Activated CD4-positive, alpha-beta T cell treated with anti-CD3 and anti-CD28 coated beads for 4 hours (primary cell): Measurements from ENCODE around the gene KRT10.
"Not testable (repeated sequence)": the region's sequence is repeated elsewhere in the genome, so short reads cannot be mapped to it uniquely, and the experiment has no call there.

Experiments used
- DNase-seq, 2 donors: peaks; one replicate each; pipeline ENCODE4 v3.0.0-alpha.2; 2020

The KRT10 gene

DNA sequence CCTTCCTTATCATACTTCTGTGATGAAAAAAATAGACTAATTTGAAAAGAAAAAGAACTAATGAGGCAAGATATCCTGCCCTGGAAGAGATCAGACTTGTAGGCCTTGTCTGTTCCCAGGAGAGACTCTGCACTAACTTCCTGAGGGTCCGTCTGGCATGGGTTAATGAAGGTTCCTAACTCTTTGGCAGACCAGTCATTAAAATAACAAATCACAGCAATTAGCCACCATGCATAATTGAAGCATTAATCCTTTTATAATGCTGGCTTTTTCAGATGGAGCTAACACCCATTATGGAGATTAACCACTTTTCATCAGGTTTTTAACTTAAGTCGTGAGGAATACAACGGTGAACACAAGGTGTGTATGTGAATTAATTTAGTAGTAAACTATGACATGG lies 10.4 kb upstream of the KRT10 start:
- no peak for DNase-seq

DNA sequence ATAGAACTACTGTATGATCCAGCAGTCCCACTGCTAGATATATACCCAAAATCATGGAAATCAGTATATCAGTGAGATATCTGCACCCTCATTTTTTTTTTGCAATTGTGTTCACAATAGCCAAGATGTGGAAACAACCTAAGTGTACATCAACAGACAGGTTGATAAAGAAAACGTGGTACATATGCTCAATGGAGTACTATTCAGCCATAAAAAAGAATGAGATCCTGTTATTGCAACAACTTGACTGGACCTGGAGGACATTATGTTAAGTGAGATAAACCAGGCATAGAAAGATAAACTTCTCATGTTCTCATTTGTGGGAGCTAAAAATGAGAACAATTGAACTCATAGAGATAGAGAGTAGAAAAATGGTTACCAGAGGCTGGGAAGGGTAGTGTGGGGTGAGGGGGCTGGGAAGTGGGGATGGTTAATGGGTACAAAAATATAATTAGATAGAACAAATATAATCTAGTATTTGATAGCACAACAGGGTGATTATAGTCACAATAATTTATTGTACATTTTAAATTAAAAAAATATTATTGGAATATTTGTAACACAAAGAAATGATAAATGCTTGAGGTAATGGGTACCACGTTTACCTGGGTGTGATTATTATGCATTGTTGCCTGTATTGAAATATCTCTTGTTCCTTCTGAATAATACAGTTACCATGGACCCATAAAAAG lies 7.8 kb upstream of the KRT10 start:
- no peak for DNase-seq

DNA sequence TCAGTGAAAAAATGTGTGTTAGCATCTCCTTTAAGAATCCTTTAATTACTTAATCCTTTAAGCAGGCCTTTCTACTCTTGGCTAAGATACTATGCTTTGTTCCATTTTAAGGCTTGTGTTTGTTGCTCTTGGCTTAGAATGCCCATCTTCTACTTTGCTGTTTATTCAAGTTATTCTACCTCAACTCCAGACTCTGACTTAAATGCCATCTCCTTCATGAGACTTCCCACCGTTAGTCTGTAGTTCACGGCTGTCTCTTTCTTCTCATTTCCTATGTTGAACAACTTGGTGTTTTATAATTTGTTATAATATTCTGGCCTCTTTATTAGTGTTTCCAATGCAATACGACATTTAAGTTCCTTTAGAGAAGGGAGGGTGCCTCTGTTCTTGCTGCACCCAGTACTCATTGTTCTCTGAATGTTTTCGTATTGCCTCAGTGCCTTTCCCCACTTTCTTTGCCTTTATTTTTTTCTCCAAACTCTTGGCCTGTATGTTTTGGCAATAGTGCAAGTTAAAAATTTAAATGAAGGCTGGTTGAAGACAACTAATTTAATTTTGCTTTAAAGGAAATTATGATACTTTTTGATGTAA lies 6.1 kb upstream of the KRT10 start:
- no peak for DNase-seq

DNA sequence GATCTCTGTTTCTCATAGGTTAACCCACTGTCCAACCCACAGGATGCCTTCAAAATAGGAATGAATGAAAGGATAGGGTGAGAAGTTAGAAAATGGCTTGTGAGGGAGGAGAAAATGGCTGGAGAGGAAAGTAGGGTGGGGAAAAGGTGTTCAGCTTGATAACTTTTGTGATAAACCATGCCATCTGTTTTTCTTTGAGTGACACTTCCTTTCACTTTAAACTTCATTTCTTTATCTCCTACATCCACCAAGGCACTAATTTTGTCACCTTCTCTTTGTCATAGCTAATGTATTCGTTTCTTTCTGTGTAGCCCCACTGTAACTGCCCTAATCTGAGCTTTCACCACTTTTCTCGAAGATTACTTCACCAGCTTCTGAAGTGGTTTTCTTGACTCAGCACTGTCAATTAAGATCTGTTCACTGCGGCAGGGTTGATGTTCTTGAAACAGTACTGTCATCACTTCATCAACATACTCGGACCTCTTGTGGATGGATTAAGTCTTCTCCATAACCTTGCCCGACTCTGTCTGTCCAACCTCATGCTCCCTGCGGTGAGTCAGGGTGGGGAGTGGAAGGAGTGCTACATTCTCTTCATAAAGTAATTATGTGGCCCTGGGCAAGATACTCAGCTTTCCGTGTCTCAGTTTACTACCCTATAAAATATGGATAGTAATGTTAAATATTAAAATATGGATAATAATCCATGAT lies 5.5 kb upstream of the KRT10 start:
- DNase-seq = no peak

DNA sequence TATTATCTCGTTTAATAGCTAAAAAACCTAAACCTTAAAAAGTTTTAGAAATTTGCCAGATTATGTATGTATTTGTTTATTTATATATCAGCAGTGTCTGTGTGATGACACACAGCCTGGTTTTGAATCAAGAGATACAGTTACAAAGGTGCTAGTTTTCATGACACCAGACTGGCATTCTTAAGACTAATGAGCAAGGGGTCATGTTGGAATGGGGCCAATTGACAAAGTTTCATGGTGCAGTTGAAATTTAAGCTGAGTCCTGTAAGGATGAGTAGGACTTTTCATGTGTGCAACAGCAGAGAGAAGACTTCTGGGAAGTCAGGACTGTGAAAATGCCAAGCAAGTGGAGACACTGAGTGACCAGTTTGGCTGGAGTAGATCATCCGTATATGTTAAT lies 3.2 kb upstream of the KRT10 start:
- DNase-seq = no peak

DNA sequence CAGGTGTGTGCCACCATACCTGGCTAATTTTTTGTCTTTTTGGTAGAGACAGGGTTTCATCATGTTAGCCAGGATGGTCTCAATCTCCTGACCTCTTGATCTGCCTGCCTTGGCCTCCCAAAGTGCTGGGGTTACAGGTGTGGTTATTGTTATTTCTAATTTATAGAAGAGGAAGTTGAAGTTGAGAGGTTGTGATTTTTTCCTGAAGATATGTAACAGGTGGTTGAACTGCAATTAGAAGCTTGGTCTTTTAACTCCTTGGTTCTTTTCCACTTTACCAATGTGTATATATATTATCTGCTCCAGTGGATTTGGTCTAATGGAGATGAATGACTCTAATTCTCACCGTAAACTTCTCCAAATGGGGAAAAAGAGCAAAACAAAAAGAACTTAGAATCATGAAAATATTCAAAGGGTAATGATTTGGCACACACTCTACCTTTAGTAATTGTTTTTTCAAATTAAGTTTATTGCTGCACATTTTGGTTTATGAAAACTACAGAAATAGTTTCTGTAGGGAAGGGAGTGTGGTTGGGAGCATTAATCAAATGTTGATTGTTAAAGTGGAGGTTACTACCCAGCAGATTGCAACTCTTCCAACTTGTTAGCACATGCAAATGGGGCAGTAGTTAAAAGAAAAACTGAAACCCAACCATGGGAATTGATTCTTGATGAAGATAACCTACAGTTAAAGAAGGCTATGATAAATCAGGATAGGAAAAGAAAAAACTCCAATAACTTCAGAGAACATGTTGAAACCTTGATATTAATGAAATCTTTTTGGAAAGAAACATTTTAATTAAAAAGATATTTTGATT lies 1.8 kb upstream of the KRT10 start:
- DNase-seq = no peak

DNA sequence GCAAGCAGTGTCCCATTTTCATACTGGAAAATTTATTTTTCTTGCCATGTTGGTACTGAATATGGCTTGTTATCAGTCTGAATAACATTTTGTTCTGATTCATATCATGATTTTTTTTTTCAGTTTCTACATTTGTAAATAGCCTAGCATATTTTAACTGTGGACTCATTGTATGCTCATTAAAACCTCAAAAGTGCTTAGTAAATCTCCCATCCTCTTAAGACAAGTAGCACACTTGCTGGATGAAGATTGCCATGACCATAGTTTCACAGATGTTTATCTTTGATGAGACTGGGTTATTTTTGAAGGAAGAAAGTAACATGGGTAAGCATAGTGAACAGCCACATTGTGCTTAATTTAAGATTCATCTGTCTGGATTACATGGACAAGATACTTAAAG lies 878 bp downstream of the KRT10 start:
- no peak for DNase-seq

DNA sequence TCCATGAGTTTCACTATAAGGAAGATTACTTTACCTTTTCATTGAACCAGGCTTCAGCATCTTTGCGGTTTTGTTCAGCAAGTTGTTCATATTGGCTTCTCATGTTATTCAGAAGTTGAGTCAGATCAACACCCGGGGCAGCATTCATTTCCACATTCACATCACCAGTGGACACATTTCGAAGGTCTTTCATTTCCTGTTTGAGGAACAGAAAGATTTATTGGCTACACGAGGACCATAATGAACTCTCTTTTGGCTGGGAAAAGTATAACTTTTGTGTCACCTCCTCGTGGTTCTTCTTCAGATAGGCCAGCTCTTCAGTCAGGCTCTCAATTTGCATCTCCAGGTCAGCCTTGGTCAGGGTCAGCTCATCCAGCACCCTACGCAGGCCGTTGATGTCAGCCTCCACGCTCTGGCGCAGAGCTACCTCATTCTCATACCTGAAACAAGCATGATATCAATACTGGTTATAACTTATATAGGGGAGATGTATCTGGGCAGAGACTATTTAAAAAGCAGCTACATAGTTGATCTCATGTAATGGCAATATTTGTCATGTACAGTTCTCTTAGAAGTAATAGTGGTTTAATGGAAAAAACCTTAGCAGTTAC lies 2.1 kb downstream of the KRT10 start:
- no peak for DNase-seq

DNA sequence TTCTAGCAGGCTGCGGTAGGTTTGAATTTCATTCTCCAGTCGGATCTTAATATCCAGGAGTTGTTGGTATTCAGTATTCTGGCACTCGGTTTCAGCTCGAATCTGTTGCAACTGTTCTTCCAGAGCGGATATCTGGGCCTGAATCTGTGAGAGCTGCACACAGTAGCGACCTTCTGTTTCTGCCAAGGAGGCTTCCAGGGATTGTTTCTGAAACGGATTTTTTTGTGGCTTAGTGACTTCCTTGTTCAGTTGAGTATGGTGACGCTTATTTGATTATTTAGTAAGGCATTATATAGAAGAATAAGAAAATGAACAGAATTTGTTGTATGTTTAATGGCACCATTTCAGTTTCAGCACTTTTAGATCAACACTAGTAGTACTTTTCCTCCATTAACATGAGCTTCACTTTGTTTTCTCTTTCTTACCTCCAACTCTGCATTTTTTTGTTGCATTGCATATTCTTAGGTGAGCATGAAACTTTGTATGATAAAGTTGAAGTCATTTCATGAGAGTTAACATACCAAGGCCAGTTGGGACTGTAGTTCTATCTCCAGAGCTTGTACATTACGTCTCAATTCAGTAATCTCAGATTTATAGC lies 2.8 kb downstream of the KRT10 start:
- DNase-seq = no peak

DNA sequence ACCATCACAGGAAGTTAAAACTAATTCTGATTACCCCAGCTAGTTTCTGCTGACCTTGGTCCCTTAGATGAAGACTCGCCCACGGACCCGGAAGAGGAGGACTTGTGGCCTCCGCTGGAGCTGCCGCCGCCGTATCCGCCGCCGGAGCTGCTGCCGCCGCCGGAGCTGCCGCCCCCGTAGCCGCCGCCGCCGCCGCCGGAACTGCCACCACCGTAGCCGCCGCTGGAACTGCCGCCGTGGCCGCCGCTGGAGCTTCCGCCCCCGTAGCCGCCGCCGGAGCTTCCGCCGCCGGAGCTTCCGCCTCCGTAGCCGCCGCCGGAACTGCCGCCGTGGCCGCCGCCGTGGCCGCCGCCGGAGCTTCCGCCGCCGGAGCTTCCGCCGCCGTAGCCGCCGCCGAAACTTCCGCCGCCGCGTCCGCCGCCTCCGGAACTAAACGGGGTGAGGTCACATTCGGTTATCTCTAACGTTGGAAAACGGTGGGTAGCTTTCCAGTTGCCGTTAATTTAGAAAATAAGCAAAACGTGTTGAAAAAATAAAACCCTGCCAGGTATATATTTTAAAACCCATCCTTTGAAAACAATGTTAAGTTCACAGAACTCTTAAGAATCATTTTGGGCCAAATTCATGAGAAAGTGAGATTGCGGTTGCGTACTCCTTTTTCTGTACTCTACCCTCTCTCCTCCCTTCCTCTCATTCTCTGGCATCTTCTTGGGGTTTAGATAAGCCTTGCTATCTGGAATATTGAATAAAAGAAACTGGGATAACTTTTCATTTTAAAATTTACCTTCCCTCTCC lies 3.5 kb downstream of the KRT10 start:
- DNase-seq = peak; percentile 78 to 81

DNA sequence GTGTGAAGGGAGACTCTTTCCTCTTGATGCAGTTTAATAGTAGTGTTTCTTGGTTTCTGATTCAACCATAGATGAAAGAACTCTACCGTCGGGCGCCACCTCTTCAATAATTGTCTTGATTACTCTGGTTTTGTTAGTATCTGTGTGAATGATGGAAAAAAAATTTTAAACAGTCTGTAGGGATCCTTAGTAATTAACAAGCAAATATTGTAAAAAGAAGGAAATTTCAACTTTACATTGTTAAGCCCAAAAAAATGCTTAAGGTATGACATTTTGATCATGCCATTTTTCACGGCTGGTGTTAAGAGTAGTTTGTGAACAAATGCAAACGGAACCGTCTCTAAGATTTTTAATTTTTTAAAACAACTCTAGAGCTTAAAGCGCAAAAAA lies 4.1 kb downstream of the KRT10 start:
- no peak for DNase-seq

DNA sequence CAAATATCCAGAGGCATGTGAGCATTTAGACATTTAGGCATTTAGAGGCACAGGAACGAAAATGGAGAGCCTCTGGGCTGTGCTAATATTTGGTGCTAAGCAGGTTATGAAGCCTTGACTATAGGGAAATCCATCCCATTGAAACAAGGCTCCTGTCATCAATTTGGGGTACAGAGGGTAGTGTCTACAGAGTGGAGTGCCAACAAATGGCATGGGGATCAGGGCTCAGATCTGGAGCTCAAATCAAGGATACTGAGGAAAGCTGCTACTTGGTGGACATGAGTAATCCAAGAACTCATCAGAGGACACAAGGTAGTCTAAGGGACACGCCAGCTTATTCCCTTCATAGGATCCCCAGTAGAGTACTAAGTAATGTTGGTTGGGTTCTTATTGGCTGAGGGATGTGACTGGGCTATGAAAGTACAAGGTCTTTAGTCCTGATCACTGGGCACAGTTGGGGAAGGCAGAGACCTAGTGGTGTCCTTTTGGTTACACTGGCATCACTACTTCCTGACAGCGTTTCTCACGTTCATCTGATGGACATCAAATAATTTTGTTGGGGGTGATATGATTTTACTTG lies 5.2 kb downstream of the KRT10 start:
- no peak for DNase-seq

DNA sequence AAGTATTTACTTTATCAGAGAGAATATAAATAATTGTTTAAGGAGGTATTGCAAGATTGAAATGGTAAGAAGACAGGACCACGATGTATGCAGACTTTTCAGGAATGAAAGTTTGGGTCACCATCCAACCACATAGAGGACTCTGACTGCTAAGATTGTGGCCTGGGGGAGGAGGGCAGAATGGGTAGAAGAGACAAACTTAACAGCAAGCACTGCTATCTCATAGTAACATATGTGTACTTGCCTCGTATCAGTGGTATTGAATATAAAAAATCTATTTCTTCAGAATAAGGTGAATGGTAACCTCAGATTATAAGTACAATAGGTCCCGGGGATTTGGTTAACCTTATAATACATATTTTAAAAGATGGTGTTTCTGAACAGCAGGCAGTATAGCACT lies 5.8 kb downstream of the KRT10 start:
- no peak for DNase-seq

DNA sequence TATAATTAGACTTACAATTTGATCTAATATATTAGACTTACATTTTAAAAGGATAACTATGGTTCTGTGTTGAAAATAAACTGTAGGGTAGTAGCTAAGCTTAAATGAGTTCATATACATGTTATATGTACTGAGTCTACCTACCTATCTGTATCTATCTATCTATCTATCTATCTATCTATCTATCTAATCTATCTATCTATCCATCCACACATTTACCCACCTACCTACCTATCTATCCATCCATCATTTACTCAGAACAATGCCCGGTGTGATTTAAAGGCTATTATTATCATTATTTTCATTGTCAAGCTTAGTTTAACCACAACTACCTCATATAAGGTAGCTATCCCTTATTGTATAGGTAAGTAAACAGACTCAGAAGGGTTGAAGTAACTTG lies 7.0 kb downstream of the KRT10 start:
- no peak for DNase-seq

DNA sequence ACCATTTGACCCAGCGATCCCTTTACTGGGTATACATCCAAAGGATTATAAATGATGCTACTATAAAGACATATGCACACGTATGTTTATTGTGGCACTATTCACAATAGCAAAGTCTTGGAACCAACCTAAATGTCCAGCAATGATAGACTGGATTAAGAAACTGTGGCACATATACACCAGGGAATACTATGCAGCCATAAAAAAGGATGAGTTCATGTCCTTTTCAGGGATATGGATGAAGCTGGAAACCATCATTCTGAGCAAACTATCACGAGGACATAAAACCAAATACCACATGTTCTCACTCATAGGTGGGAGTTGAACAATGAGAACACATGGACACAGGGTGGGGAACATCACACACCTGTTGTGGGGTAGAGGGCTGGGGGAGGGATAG lies 7.8 kb downstream of the KRT10 start:
- DNase-seq = not testable (repeated sequence)

DNA sequence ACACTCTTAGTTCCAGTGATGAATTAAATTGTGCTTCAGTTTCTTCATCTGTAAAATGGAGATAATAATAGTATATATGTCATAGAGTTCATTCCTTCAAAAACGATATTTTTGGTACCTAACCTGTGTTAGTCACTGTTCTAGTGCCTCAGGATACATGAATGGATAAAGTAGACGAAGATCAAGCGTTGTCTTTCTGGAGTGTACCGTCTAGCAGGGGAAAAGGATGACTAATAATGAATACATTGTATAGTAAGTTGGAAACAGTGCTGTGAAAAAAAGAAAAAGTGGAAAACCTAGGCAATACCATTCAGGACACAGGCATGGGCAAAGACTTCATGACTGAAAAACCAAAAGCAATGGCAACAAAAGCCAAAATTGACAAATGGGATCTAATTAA lies 8.6 kb downstream of the KRT10 start:
- no peak for DNase-seq

DNA sequence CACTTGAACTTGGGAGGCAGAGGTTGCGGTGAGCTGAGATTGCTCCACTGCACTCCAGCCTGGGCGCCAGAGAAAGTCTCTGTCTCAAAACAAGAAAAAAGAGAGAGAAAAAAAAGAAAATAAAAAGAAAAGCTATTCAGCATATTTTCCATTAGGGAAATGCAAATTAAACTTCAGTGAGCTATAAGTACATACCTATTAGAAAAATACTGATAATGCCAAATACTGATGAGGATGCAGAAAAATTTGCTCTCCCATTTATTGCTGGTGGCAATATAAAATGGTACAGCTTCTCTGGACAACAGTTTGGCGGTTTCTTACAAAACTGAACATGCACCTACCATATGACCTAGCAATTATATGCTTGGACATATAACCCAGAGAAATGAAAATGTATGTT lies 9.8 kb downstream of the KRT10 start:
- no peak for DNase-seq

DNA sequence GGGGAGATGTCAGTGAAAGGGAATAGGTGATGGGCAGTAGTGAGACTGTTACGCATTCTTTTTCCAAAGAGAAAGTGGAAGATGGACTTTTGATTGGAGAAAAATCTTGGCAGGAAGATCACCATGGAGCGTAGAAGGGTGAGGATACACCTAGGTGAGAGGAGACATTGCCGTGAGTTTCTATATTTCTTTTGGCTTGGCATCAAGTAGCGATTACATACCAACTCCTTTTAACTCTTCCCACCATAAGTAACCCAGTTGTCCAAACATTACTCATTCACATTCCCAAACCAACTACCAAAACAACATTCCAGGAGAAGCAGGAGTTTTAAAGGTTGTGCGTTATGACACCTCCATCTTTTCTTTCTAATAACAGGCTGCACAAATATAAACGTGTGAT lies 11.9 kb downstream of the KRT10 start:
- DNase-seq = no peak

DNA sequence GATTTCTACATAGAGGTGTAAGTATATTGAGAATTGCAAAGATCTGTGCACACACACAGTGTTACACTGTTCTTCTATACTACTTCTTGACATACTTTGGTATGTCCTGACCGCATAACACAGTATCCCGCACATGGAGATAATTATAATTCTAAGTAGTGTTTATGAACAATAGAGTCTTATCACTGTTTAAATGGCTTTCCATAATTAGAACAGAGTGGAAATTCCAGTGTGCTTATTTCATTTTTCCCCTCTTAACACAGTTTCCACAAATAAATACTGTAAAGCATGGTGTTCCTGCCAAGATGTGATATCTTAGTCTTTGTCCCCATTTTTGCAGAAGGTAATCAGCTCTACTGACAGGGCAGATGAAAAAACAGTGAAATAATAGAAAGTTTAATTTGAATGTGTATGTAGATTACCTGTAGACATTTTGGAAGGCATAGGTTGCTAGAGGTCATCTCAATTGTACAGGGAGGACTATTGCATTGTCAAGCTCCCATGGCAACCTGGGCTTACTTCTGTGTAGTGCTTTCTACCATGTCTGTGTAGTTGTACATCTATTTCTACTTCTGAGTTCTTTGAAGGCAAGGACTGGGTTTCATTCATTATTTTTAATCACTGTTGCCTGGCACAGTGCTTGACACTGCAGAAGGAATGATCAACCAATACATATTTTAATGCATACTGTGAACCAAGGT lies 12.5 kb downstream of the KRT10 start:
- DNase-seq = no peak

DNA sequence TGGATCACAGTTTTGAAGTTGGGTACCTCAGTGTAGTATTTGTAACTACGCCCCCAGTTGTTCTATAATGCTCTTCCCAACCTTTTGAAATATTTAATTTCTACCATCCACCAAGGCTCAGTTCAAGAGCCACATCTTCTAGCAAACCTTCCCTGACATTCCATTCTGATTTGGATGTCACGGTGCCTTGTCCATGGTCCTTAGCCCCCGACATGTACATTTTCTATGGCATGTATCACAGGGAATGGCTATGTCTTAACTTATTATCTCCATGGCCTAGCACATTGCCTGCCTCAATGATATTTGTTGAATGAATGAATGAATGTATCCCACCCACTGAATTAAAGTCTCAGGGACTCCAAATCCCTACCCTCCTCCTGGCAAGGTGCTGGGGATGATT lies 16.3 kb downstream of the KRT10 start:
- DNase-seq = no peak

DNA sequence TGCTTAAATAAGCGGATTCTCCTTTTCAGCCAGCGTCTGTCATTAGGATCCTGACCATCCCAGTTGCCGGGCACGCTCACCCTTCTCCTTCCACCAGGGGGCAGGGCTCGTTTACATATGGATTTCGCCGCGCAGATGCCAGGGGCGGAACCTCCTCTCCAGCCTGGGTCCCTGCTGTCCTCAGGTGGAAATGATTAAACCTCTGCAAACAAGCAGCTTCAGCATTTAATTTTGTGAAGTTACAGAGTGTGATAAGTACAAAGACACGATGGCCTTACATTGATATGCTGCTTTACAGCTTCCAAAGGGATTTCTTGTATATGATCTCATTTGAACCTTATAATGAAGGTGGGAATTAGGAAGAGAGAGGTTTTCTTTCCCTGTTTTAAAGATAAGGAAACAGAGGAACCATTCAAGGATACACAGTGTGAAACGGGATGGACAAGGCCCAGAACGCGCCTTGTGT lies 18.8 kb downstream of the KRT10 start:
- DNase-seq = peak; percentile 70 to 76
